ENCODE data around the gene CD40LG.

The CD40LG gene

DNA sequence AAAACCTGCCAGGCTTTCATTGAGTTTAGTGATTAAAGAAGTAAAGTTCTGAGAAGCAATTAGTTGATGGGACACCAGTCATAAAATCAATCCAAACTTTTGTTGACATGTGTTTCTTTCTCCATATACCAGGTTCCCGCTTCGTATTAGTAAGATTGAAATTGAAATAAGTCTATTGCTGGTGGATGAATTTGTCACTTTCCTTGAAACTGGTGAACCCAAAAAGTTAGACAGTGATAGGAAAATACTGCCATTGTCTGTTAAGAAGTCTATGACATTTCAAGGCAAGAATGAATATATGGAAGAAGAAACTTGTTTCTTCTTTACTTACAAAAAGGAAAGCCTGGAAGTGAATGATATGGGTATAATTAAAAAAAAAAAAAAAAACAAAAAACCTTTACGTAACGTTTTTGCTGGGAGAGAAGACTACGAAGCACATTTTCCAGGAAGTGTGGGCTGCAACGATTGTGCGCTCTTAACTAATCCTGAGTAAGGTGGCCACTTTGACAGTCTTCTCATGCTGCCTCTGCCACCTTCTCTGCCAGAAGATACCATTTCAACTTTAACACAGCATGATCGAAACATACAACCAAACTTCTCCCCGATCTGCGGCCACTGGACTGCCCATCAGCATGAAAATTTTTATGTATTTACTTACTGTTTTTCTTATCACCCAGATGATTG lies at the start of gene CD40LG:
Gene CD40LG (plus strand): TSS at position 482 of the 684 bp plus-strand sequence. CDS start 91 bp downstream, at position 573.
- no peak for DNase-seq (ENCODE audit: low spot score)

GRCh38 chrX:136598631-136599030 lies 49.3 kb upstream of the CD40LG start:
- DNase-seq (ENCODE audit: low spot score) = no peak

GRCh38 chrX:136600059-136600458 lies 47.9 kb upstream of the CD40LG start:
- DNase-seq (ENCODE audit: low spot score) = no peak

DNA sequence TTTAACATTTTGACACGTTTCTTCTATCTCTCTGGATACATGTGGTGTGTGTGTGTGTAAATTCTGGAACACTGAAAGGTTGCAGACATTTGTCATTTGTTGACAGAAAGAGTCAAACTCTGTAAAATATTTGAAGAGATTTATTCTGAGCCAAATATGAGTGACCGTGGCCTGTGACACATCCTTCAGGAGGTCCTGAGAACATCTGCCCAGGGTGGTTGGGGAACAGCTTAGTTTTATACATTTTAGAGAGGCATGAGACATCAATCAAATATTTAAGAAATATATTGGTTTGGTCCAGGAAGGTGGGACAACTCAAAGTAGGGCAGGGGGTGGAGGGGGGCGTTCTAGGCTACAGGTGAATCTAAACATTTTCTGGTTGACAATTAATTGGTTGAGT lies 40.7 kb upstream of the CD40LG start:
- no peak for DNase-seq (ENCODE audit: low spot score)

- DNase-seq (ENCODE audit: low spot score) = peak; percentile 9
Measured at GRCh38 chrX:136608295-136608933, 39.5 kb upstream of the CD40LG start.

- no peak for DNase-seq (ENCODE audit: low spot score)
Measured at GRCh38 chrX:136616987-136617685, 30.8 kb upstream of the CD40LG start.

- no peak for DNase-seq (ENCODE audit: low spot score)
Measured at GRCh38 chrX:136619899-136620505, 28.0 kb upstream of the CD40LG start.

DNA sequence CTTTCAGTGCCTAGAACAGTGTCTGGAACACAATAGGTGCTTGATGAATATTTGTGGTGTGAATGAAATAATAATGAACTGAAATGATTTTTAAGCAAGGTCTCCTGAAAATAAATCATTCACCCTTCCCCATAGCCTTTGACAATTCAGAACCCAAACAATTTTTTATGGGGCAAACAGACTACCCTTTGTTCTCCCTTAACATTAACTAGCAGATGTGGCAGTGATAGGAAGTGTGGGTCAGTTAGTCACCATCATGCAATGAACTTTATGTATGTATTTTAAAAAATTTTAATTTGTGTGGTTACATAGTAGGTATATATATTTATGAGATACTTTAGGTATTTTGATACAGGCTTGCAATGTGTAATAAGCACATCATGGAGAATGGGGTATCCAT lies 27.2 kb upstream of the CD40LG start:
- DNase-seq (ENCODE audit: low spot score) = no peak

DNA sequence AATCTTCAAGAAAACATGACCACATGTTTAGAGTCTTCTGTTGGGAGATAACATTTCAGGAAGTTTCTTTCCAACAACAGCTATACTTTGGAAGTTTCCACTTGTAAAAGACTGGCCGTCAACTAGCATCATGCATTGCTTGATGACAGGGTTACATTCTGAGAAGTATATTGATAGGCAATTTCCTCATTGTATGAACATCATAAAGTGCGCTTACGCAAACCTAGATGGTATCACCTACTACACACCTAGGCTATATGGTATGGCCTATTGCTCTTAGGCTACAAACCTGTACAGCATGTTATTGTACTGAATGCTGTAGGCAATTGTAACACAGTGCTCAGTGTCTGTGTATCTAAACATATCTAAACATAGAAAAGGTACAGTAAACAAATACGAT lies 25.4 kb upstream of the CD40LG start:
- no peak for DNase-seq (ENCODE audit: low spot score)

DNA sequence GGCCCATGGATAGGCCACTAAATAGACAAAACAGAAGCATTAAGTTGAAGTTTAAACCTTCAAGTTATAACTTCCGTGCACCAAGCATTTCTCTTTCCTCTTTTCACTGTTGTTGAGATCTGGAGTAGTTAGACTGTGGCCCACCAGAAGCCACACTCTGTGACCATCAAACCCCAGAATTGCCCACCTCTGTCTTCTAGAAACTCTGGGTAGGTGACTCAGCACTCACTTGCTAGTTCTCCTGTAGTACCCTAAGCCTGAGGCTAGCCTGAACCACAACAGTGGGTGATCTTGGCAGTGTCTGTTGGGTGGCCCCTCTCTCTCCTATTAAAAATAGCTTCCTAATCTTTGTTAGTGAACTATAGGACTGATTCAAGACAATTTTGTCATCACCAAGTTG lies 24.6 kb upstream of the CD40LG start:
- no peak for DNase-seq (ENCODE audit: low spot score)

DNA sequence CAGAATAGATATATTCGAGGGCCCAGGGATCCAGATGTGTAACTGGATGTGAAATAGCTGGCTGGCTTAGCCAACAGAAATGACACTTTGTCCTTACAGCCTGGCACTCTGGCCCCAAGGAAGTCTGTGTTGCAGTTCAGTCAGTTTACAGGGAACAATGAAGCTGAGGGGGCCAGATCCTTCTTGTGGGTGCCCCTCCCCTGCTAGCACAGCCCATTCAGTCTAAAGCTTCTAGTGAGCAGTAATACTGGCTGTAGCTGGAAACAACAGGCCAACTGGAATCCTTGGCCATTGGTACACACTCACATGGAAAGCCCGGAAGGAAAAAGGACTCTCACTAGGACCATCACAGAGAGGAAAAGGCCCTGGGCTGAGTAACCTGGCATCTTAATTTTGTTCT lies 22.7 kb upstream of the CD40LG start:
- no peak for DNase-seq (ENCODE audit: low spot score)

DNA sequence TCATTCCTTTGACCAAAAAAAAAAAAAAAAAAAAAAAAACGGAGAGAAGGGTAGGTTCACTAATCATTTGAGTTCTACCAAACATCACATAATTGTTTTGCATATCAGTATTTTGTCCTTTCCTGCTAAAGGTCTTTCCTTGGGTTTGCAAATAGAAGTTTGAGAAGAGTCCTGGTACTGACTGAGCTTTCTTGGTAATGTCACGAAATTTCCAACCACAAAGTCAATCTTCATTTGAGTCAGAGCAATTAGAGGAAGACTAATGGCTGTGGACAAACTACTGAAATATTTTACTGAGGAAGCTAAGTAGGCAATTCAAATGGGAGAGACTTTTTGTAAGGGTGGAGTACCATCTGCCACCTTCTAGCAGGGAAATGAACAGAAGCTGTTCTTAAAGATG lies 21.7 kb upstream of the CD40LG start:
- DNase-seq (ENCODE audit: low spot score) = no peak

DNA sequence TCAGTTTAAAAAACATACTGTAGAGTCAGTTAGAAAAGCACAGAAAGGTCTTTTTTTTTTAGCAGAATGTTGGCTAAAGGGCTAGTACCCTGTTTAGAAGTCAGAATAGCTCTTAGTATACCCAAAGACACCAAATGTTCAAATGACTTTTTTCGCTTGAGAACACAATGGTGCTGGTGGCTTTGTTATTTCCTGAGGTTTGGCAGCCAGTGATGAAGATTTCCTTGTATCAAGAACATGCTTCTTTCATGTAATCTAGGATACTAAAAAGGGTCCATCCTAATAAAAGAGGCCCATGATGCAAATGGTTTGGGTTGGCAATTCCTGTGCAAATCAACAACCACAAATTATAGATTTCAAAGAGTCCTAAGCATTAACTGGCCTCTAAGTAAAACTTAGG lies 21.1 kb upstream of the CD40LG start:
- DNase-seq (ENCODE audit: low spot score) = no peak

- DNase-seq (ENCODE audit: low spot score) = no peak
Measured at GRCh38 chrX:136627409-136627808, 20.5 kb upstream of the CD40LG start.

DNA sequence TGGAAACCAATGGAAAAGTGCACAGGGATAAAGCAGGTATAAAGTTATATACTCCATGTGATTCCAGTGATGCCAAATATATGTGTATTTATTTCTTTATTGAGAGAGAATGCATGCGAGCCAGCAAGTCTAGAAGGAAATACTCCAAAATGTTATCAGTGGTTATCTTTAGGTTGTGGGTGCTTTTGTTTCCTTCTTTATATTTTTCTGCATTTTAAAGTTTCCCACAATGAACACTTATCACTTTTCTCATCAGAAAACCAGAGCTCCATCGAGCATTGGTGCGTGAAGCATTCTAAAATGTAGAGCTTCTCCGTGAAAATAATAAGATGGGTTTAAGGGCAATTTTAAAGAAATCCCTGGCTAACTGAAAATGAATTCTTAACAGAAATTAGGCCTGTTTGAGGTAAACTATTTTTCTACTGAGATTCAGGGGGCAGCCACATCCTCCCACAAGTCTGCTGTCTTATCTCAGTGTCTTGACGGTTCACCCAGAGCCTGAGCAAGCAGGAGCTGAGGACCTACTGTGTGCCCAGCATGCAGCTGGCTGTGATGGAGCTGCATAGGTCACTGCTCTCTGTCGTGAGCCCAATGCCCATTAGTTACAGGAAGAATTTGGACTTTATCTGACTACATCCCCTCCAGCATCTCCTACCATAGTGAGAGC lies 18.7 kb upstream of the CD40LG start:
- DNase-seq (ENCODE audit: low spot score) = no peak

DNA sequence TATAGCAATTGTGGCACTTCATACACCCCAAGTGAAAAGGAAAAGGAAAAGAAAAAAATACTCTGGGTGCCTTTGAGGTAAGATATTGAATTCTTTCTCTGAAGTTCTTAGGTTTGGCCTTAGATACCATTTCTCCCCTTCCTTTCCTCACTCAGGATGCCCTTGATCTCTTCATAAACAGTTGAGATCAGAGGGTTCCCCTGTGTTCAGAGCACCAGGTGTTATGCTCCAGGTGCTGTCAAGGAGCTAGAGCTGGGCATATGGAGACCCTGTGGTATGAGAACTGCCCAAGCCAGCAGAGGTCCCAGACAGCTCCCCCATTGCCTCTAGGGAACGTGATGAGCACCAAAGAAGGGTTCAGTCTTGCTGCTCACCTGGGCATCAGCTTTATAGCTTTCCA lies 17.1 kb upstream of the CD40LG start:
- DNase-seq (ENCODE audit: low spot score) = no peak

- DNase-seq (ENCODE audit: low spot score) = no peak
Measured at GRCh38 chrX:136635235-136635634, 12.7 kb upstream of the CD40LG start.

DNA sequence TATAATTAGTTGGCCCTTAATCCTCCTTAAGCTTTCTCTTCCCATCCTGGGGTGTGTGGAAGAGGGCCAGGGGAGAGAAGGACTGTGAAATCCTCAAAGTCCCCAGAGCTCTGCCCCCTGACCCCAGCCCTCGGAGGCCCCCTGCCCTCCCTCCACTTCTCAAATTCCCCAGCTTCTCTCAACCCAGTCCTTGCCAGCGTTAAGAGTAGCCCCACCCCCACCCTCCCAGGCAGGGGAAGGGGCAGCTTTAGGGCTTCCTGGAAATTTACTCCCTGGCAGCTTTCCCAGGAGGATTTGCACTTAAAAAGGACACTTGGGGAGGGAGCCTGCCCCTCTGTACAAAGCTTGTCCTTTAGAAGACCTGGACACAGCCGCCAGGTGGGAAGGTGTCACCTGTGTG lies 11.8 kb upstream of the CD40LG start:
- DNase-seq (ENCODE audit: low spot score) = no peak

DNA sequence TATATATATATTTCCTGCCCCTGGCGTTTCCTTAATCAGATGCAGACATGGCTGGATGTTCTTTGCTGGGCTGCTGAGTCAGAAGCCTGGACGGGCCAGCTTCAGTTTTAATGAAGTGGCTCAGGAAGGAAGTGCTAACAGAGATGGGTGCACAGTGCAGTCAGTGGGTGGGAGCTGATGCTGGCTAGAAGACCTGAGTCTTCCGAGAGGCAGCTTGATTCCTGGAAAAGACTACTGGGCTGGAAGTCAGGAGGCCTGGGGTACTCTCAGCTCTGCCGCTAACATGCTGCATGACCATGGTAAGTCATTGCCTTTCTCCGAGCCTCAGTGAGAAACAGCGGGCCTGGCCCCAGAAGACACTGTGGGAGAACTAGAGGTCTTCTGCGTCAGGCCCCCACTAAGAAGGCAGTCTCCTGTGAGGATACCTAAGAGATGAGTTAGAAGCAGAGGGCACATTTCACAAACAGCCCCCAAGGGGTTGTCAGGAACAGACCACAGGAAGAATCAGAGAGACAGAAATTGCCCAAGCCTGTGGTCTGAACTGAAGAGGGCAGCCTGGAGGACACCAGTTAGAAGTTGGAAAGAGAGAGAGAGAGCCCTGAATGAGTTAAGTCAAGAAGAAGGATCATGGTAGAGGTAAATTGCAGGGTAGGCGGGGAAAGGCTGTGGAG lies 8.3 kb upstream of the CD40LG start:
- DNase-seq (ENCODE audit: low spot score) = no peak

DNA sequence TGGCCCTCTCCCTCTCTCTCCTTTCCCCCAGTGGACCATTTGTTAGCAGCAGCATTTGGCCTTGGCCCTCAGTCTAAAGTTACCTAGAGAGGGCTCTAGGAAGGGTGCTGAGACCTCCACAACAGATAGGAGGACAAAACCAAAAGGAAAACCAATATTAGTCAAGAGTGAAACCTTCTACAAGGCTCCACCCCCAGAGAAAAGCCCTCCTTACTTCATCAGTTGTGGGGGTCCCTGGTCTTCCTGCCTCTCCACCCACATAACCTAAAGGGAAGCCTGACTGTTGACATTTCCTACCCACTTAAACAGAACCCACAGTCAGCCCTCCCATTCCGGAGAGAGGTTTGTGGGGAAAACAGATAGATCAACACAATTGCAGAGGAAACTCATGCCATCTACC lies 4.7 kb upstream of the CD40LG start:
- no peak for DNase-seq (ENCODE audit: low spot score)

DNA sequence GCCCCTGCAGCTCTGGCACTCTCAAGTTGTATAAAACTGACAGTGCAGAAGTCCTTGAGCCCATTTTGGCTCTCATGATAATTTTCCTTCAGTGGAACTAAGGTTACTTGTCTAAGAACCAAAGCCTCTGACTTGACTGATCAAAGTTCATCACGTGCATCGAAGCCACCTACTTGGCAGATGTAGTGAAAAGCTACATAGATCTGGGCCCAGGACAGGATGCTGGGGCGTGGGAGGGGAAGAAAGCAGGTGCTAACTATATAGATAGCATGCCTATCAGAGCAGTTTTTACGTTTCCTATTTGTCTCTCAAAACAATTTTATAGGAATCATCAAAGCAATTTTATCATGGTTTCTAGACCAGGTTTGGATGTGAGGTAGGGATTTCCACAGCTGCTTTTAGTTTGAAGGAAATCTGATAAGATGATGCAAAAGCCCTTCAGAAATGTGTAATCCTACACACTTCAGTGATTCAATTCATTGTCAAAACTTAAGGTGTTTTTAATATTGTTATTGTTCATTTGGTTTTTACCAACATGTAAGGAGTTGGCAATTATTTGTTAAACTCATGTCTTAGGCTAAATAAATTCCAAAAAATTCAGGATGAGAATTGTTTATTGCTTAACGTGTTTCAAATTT lies 1.2 kb upstream of the CD40LG start:
- DNase-seq (ENCODE audit: low spot score) = no peak
